Measurements from ENCODE around the gene SLC38A4. TPM values are rescaled to one million over a fixed set of nuclear protein-coding genes. Genes with fewer than 3 reads are reported as not detected.

SLC38A4 gene
- total and polyA plus RNA-seq, 2 experiments from 2014 or later = 16.5 to 37.3 TPM

DNA sequence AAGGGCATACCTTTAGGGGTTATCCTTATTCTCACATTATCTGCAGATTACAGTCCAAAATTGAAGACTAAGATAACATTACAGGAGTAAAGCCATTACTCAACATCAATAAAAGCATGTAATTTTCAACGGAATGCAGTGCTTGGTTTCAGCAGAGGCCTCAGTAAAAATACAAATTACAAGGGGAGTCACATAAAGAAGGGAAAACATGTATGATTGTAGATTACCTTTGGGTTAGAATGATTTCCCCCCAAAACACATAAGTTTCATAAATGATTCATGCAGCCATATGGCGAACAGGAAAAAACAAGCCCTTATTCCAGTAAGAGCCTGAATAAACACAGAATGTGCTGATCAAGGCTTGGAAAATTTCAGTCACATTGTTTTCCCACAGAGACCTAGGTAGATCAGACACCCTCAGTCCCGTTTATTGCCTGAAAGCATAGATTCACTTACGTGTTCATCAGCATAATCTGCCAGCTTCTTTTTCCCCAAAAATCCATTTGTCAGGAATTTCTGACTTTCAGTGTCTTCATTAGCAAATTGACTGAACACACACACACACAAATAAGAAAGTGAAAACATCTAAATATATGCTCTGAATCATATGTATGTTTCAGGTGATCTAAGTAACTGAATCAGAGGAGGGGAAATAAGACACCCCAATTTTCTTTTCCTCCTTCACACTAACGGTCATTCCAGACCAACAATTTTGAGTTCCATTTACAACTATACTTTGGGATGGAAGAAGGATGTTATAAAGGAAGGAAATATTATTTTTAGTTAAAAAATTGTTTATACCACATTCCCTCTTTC lies 37.5 kb downstream of the SLC38A4 start:
- no peak overlapping the region for H3K4me3 ChIP-seq
- H3K4me1 ChIP-seq (ENCODE audit: insufficient read depth) = peaks cover 4% of the 10 kb centered on the region
- no peak for DNase-seq (ENCODE audit: low spot score)
- no peak overlapping the region for H3K4me2 ChIP-seq
- H3K36me3 ChIP-seq (replicated peaks; ENCODE audit: insufficient read depth, low read depth) = no peaks in the 10 kb centered on the region
- no peak overlapping the region for H2AFZ ChIP-seq
- 72% methylated on average over 5 of the region's 5 CpGs for WGBS (ENCODE audit: low lambda C conversion rate, missing lambda C conversion rate)
- TF ChIP-seq, protein P1, sequence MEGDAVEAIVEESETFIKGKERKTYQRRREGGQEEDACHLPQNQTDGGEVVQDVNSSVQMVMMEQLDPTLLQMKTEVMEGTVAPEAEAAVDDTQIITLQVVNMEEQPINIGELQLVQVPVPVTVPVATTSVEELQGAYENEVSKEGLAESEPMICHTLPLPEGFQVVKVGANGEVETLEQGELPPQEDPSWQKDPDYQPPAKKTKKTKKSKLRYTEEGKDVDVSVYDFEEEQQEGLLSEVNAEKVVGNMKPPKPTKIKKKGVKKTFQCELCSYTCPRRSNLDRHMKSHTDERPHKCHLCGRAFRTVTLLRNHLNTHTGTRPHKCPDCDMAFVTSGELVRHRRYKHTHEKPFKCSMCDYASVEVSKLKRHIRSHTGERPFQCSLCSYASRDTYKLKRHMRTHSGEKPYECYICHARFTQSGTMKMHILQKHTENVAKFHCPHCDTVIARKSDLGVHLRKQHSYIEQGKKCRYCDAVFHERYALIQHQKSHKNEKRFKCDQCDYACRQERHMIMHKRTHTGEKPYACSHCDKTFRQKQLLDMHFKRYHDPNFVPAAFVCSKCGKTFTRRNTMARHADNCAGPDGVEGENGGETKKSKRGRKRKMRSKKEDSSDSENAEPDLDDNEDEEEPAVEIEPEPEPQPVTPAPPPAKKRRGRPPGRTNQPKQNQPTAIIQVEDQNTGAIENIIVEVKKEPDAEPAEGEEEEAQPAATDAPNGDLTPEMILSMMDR (IDR thresholded peaks at IDR 0.05; ENCODE audit: poor library complexity) = no peak
- TF ChIP-seq EZH2 (IDR thresholded peaks at IDR 0.05; ENCODE audit: borderline replicate concordance) (no peak), EZH2phosphoT487 (IDR thresholded peaks at IDR 0.05; ENCODE audit: low read depth, severe bottlenecking, unreplicated experiment) (no peak)
- H4K20me1 ChIP-seq (ENCODE audit: insufficient read depth, poor library complexity, severe bottlenecking) = no peaks in the 10 kb centered on the region
- H3K27ac ChIP-seq = no peak overlapping the region
- H3K27me3 ChIP-seq = no peaks in the 10 kb centered on the region
- H3K9me3 ChIP-seq (ENCODE audit: low read depth) = no peaks in the 10 kb centered on the region
- H3K9me2 ChIP-seq (replicated peaks; ENCODE audit: insufficient read depth) = no peaks in the 10 kb centered on the region
- no peaks in the 10 kb centered on the region for H3K79me2 ChIP-seq

DNA sequence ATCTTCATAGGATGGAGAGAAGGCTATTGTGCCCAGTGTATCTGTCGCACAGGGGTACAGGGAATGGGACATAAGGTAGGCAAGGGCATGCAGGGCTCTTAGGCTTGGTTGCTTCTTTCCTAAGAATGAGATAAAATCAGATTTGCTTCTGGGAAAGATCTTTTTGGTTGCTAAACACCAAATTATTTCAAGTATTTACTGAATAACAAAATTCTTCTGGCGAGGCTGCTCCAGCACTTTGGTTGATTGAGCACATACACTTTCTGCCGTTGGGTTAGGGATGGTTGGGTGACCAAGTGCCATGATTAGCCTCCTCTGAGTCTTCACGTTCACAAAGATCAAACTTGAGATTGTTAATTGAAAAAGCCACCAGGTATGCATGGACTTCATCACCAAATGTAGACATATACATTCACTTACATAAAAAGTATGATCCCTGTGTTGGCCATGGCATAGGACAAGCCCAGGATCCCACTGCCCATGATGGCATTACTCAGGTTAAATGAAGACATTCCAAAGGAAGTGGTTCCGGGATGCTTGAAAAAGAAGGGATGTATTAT lies 38.2 kb downstream of the SLC38A4 start:
- Histone ChIP-seq H3K4me3 (no peak overlapping the region), H3K36me3 (replicated peaks; ENCODE audit: insufficient read depth, low read depth) (no peaks in the 10 kb centered on the region), H3K27me3 (no peaks in the 10 kb centered on the region), H3K27ac (no peak overlapping the region), H3K9me3 (ENCODE audit: low read depth) (no peaks in the 10 kb centered on the region), H3K79me2 (no peaks in the 10 kb centered on the region), H3K9me2 (replicated peaks; ENCODE audit: insufficient read depth) (no peaks in the 10 kb centered on the region), H3K4me1 (ENCODE audit: insufficient read depth) (peaks cover 4% of the 10 kb centered on the region), H2AFZ (no peak overlapping the region), H3K4me2 (no peak overlapping the region), H4K20me1 (ENCODE audit: insufficient read depth, poor library complexity, severe bottlenecking) (no peaks in the 10 kb centered on the region)
- 81% methylated on average over 5 of the region's 5 CpGs for WGBS (ENCODE audit: low lambda C conversion rate, missing lambda C conversion rate)
- DNase-seq (ENCODE audit: low spot score) = no peak
- TF ChIP-seq EZH2phosphoT487 (IDR thresholded peaks at IDR 0.05; ENCODE audit: low read depth, severe bottlenecking, unreplicated experiment) = no peak

DNA sequence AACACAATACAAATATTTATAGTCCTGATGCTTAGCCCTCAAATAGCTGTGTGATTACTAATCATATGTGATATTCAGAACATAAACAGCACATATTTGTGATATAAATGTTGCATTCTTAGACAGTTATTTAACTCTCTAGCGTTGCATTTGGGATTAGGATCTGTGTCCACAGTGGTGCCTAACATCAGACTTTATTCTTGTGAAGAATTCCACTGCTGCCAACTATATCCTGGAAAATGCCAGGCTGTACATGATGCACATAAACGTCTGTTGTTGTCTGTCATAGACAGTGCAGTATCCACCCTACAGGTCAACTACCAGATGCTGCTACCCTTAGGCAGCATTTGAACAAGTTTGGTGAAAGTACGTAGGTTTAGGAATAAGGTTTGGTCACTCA lies 39.0 kb downstream of the SLC38A4 start:
- no peaks in the 10 kb centered on the region for H3K79me2 ChIP-seq
- DNase-seq (ENCODE audit: low spot score) = no peak
- no peaks in the 10 kb centered on the region for H4K20me1 ChIP-seq (ENCODE audit: insufficient read depth, poor library complexity, severe bottlenecking)
- no peaks in the 10 kb centered on the region for H3K27me3 ChIP-seq
- H3K36me3 ChIP-seq (replicated peaks; ENCODE audit: insufficient read depth, low read depth) = no peaks in the 10 kb centered on the region
- TF ChIP-seq EZH2 (IDR thresholded peaks at IDR 0.05; ENCODE audit: borderline replicate concordance) (no peak), EZH2phosphoT487 (IDR thresholded peaks at IDR 0.05; ENCODE audit: low read depth, severe bottlenecking, unreplicated experiment) (no peak)
- TF ChIP-seq, protein P1 (IDR thresholded peaks at IDR 0.05; ENCODE audit: poor library complexity) = no peak
- WGBS (ENCODE audit: low lambda C conversion rate, missing lambda C conversion rate) = 74% methylated on average over 3 of the region's 3 CpGs
- H3K9me2 ChIP-seq (replicated peaks; ENCODE audit: insufficient read depth) = no peaks in the 10 kb centered on the region
- peaks cover 4% of the 10 kb centered on the region for H3K4me1 ChIP-seq (ENCODE audit: insufficient read depth)
- no peak overlapping the region for H3K27ac ChIP-seq
- H3K9me3 ChIP-seq (ENCODE audit: low read depth) = no peaks in the 10 kb centered on the region
- H3K4me3 ChIP-seq = no peak overlapping the region
- H3K4me2 ChIP-seq = no peak overlapping the region
- H2AFZ ChIP-seq = no peak overlapping the region

DNA sequence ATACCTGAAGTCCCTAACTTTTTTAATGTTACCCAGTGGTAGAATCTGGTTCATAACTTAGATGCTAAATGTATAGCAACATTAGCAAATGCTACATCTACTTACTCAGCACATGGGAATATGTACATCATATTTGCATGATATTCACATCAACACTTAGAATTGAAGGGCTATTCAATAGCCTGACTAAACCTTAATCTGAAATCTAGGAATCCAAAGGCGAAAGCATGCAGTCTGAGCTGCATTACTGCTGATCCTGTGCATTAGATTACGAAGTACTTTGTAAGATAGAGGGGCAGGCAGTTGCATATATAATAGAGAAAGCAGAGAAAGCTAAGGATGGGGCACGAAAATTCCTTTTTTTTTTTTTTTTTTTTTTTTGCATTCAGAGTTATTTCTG lies 40.4 kb downstream of the SLC38A4 start:
- no peak overlapping the region for H2AFZ ChIP-seq
- no peaks in the 10 kb centered on the region for H3K79me2 ChIP-seq
- no peaks in the 10 kb centered on the region for H3K27me3 ChIP-seq
- no peak overlapping the region for H3K27ac ChIP-seq
- no peak overlapping the region for H3K4me3 ChIP-seq
- no peaks in the 10 kb centered on the region for H3K9me3 ChIP-seq (ENCODE audit: low read depth)
- H4K20me1 ChIP-seq (ENCODE audit: insufficient read depth, poor library complexity, severe bottlenecking) = no peaks in the 10 kb centered on the region
- TF ChIP-seq, protein P1 (IDR thresholded peaks at IDR 0.05; ENCODE audit: poor library complexity) = no peak
- TF ChIP-seq EZH2 (IDR thresholded peaks at IDR 0.05; ENCODE audit: borderline replicate concordance) = no peak
- no peak for TF ChIP-seq EZH2phosphoT487 (IDR thresholded peaks at IDR 0.05; ENCODE audit: low read depth, severe bottlenecking, unreplicated experiment)
- no peak for DNase-seq (ENCODE audit: low spot score)
- no peaks in the 10 kb centered on the region for H3K9me2 ChIP-seq (replicated peaks; ENCODE audit: insufficient read depth)
- H3K36me3 ChIP-seq (replicated peaks; ENCODE audit: insufficient read depth, low read depth) = no peaks in the 10 kb centered on the region
- peaks cover 4% of the 10 kb centered on the region for H3K4me1 ChIP-seq (ENCODE audit: insufficient read depth)
- 83% methylated on average over 3 of the region's 3 CpGs for WGBS (ENCODE audit: low lambda C conversion rate, missing lambda C conversion rate)
- H3K4me2 ChIP-seq = no peak overlapping the region
